H9 (cell line): ENCODE data around the gene TFF3. TPM values are rescaled to one million over a fixed set of nuclear protein-coding genes. Genes with fewer than 3 reads are reported as not detected.

Source experiments
- DNase-seq: peaks from one replicate; pipeline ENCODE4 v3.0.0-alpha.2; 2017
- H2AFZ ChIP-seq: one replicate; pipeline ENCODE4 v1.6.1; 2013; ENCODE audit warnings: mild to moderate bottlenecking, low read length, control low read depth, moderate library complexity
- H2AK5ac ChIP-seq: 2 replicates; pipeline ENCODE4 v1.6.1; 2013; ENCODE audit warnings: low read length, control low read depth, mixed read lengths; ENCODE audit not compliant: insufficient read length
- H2BK120ac ChIP-seq: one replicate; pipeline ENCODE4 v1.6.1; 2013; ENCODE audit warnings: low read depth, mild to moderate bottlenecking, low read length, control low read depth, inconsistent platforms; ENCODE audit not compliant: poor library complexity, severe bottlenecking
- H2BK12ac ChIP-seq: 2 replicates; pipeline ENCODE4 v1.6.1; 2013; ENCODE audit warnings: low read length, control low read depth, mixed read lengths, low read depth; ENCODE audit not compliant: insufficient read length
- H2BK15ac ChIP-seq: 2 replicates; pipeline ENCODE4 v1.6.1; 2013; ENCODE audit warnings: low read depth, low read length, control low read depth
- H2BK20ac ChIP-seq: one replicate; pipeline ENCODE4 v1.6.1; 2013; ENCODE audit warnings: low read depth, mild to moderate bottlenecking, low read length, control low read depth, inconsistent platforms; ENCODE audit not compliant: poor library complexity, severe bottlenecking
- H2BK5ac ChIP-seq: 2 replicates; pipeline ENCODE4 v1.6.1; 2013; ENCODE audit warnings: low read length, control low read depth, mixed read lengths; ENCODE audit not compliant: insufficient read length
- H3K14ac ChIP-seq: 2 replicates; pipeline ENCODE4 v1.6.1; 2013; ENCODE audit warnings: low read length, control low read depth; ENCODE audit not compliant: insufficient read depth
- H3K18ac ChIP-seq: 2 replicates; pipeline ENCODE4 v1.6.1; 2013; ENCODE audit warnings: low read depth, mild to moderate bottlenecking, mixed read lengths, low read length, control low read depth; ENCODE audit not compliant: insufficient read length
- H3K23ac ChIP-seq: 2 replicates; pipeline ENCODE4 v1.6.1; 2013; ENCODE audit warnings: low read length, control low read depth, mixed read lengths, low read depth; ENCODE audit not compliant: insufficient read length
- H3K23me2 ChIP-seq: 2 replicates; pipeline ENCODE4 v1.6.1; 2013; ENCODE audit warnings: low read depth, mild to moderate bottlenecking, mixed read lengths, low read length, control low read depth; ENCODE audit not compliant: insufficient read length, poor library complexity, severe bottlenecking
- H3K27ac ChIP-seq: 2 replicates; pipeline ENCODE4 v1.5.1; 2013; ENCODE audit warnings: low read length, control low read depth, mixed read lengths, low read depth; ENCODE audit not compliant: insufficient read length
- H3K27me3 ChIP-seq: 2 replicates; pipeline ENCODE4 v1.6.1; 2013; ENCODE audit warnings: low read length, control low read depth, inconsistent platforms; ENCODE audit not compliant: insufficient read depth
- H3K4ac ChIP-seq: 2 replicates; pipeline ENCODE4 v1.6.1; 2013; ENCODE audit warnings: low read depth, mild to moderate bottlenecking, control low read depth, inconsistent platforms, low read length, moderate library complexity
- H3K4me1 ChIP-seq: 2 replicates; pipeline ENCODE4 v1.6.1; 2013; ENCODE audit warnings: low read length, control low read depth, inconsistent platforms; ENCODE audit not compliant: insufficient read depth
- H3K4me2 ChIP-seq: 2 replicates; pipeline ENCODE4 v1.6.1; 2013; ENCODE audit warnings: low read length, control low read depth, mixed read lengths; ENCODE audit not compliant: insufficient read length, insufficient read depth
- H3K56ac ChIP-seq: 2 replicates; pipeline ENCODE4 v1.6.1; 2013; ENCODE audit warnings: low read depth, mild to moderate bottlenecking, mixed read lengths, low read length, control low read depth; ENCODE audit not compliant: insufficient read length
- H3K79me1 ChIP-seq: 2 replicates; pipeline ENCODE4 v1.6.1; 2013; ENCODE audit warnings: low read depth, mild to moderate bottlenecking, moderate library complexity, low read length, control low read depth, inconsistent platforms; ENCODE audit not compliant: insufficient read depth, poor library complexity, severe bottlenecking
- H3K79me2 ChIP-seq: 2 replicates; pipeline ENCODE4 v1.6.1; 2013; ENCODE audit warnings: low read length, control low read depth, inconsistent platforms; ENCODE audit not compliant: insufficient read depth
- H3K9ac ChIP-seq: 2 replicates; pipeline ENCODE4 v1.6.1; 2013; ENCODE audit warnings: low read length, control low read depth, mixed read lengths; ENCODE audit not compliant: insufficient read length; ENCODE audit errors: extremely low read depth
- H3K9me3 ChIP-seq: one replicate; pipeline ENCODE4 v1.6.1; 2013; ENCODE audit warnings: low read depth, low read length, inconsistent platforms; ENCODE audit not compliant: control insufficient read depth
- H3T11ph ChIP-seq: one replicate; pipeline ENCODE4 v1.6.1; 2013; ENCODE audit warnings: mild to moderate bottlenecking, low read length, control low read depth, inconsistent platforms
- H4K20me1 ChIP-seq: one replicate; pipeline ENCODE4 v1.6.1; 2013; ENCODE audit not compliant: control insufficient read depth, insufficient read length, insufficient read depth
- H4K5ac ChIP-seq: 2 replicates; pipeline ENCODE4 v1.6.1; 2013; ENCODE audit warnings: low read depth, mild to moderate bottlenecking, mixed read lengths, low read length, control low read depth; ENCODE audit not compliant: insufficient read length
- H4K8ac ChIP-seq: replicated peaks from 2 replicates; pipeline ENCODE4 v1.6.1; 2013; ENCODE audit warnings: low read length, control low read depth, mixed read lengths, low read depth; ENCODE audit not compliant: insufficient read length
- H4K91ac ChIP-seq: 2 replicates; pipeline ENCODE4 v1.6.1; 2013; ENCODE audit warnings: low read depth, mild to moderate bottlenecking, moderate library complexity, mixed read lengths, low read length, control low read depth; ENCODE audit not compliant: insufficient read length
- H3K27ac Mint-ChIP-seq, 3 experiments: 2 replicates in 2 of 3; 3 replicates in 1 of 3; pipeline ENCODE4 v1.8.0; 2020 to 2021; ENCODE audit warnings: mixed read lengths in 3 of 3, mild to moderate bottlenecking in 1 of 3, moderate library complexity in 1 of 3
- H3K27me3 Mint-ChIP-seq: 2 replicates; pipeline ENCODE4 v1.8.0; 2021; ENCODE audit warnings: low read depth, mild to moderate bottlenecking, moderate library complexity, mixed read lengths
- H3K36me3 Mint-ChIP-seq, 3 experiments: 2 replicates in 2 of 3; 3 replicates in 1 of 3; pipeline ENCODE4 v1.8.0; 2020 to 2021; ENCODE audit warnings: low read depth in 3 of 3, mixed read lengths in 3 of 3; ENCODE audit not compliant: insufficient read depth in 1 of 3
- H3K4me1 Mint-ChIP-seq, 2 experiments: 2 replicates each; pipeline ENCODE4 v1.8.0; 2020; ENCODE audit warnings: mixed read lengths in 2 of 2
- H3K4me3 Mint-ChIP-seq, 2 experiments: 2 replicates in 1 of 2; 3 replicates in 1 of 2; pipeline ENCODE4 v1.8.0; 2020 to 2021; ENCODE audit warnings: mild to moderate bottlenecking in 2 of 2, mixed read lengths in 2 of 2, moderate library complexity in 1 of 2
- H3K9me3 Mint-ChIP-seq, 2 experiments: 2 replicates in 1 of 2; 3 replicates in 1 of 2; pipeline ENCODE4 v1.8.0; 2020; ENCODE audit warnings: mild to moderate bottlenecking in 2 of 2, mixed read lengths in 2 of 2, moderate library complexity in 1 of 2
- WGBS: extraction: QIAGEN DNeasy Blood & Tissue Kit; methylation state at CpG from one replicate; pipeline ENCODE4 v1.1.7; 2013; ENCODE audit warnings: missing lambda C conversion rate, low lambda C conversion rate, mixed read lengths; ENCODE audit not compliant: insufficient read length; ENCODE audit errors: extremely low coverage; 5-methylcytosine and 5-hydroxymethylcytosine counted together
- total RNA-seq: library from RNA; stranded (reverse); gene quantifications from 2 replicates; pipeline ENCODE4 v1.2.1, GENCODE V29; 2021
- TF ChIP-seq, protein P1 (sequence below): fragments of 200-600 bp; sonication (generic); conservative IDR thresholded peaks from 3 replicates; pipeline ENCODE4 v1.8.0; 2021; ENCODE audit warnings: antibody characterized with exemption, mild to moderate bottlenecking

TFF3 gene
- total RNA-seq, 1 experiment from 2014 or later = 1.5 TPM

DNA sequence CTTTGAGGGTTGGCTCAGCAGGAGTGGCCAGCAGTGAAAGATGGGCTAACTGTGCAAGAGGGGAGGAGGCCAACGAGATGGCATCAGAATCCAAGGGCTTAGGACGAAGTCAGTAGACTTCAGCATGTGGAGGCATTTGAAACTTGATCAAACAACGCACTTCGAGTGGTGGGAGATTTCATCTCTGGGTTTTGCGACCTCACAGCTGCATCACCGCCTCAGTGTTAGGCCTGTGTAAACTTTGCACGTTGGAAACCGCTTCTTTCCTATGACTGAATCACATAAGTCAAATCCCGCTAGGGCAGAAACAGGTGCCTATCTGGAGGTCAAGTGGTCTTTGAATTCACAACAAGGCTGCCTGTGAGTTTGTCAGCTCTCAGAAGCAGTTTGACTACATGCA is 17.8 kb downstream of the TFF3 start:
- no peaks in the 10 kb centered on the region for H3K79me1 ChIP-seq
- H3K23me2 ChIP-seq = no peaks in the 10 kb centered on the region
- H3K4ac ChIP-seq = no peak overlapping the region
- H2BK120ac ChIP-seq = no peak overlapping the region
- H3K14ac ChIP-seq = no peak overlapping the region
- H2AFZ ChIP-seq = no peak overlapping the region
- H2BK5ac ChIP-seq = no peak overlapping the region
- Mint-ChIP-seq H3K27ac (no peak overlapping the region), H3K9me3 (no peaks in the 10 kb centered on the region), H3K27me3 (peaks cover 6% of the 10 kb centered on the region), H3K4me3 (no peak overlapping the region), H3K4me1 (peaks cover 16 to 20% of the 10 kb centered on the region in 2 experiments), H3K36me3 (no peaks in the 10 kb centered on the region)
- H2AK5ac ChIP-seq = no peak overlapping the region
- no CpG with 5 or more reads among the region's 9 CpGs for whole genome bisulfite sequencing
- no peak overlapping the region for H2BK20ac ChIP-seq
- H3K9me3 ChIP-seq = no peaks in the 10 kb centered on the region
- H3K18ac ChIP-seq = no peak overlapping the region
- H4K20me1 ChIP-seq = no peaks in the 10 kb centered on the region
- no peak overlapping the region for H4K5ac ChIP-seq
- no peaks in the 10 kb centered on the region for H3K27me3 ChIP-seq
- H2BK12ac ChIP-seq = no peak overlapping the region
- TF ChIP-seq, protein P1, sequence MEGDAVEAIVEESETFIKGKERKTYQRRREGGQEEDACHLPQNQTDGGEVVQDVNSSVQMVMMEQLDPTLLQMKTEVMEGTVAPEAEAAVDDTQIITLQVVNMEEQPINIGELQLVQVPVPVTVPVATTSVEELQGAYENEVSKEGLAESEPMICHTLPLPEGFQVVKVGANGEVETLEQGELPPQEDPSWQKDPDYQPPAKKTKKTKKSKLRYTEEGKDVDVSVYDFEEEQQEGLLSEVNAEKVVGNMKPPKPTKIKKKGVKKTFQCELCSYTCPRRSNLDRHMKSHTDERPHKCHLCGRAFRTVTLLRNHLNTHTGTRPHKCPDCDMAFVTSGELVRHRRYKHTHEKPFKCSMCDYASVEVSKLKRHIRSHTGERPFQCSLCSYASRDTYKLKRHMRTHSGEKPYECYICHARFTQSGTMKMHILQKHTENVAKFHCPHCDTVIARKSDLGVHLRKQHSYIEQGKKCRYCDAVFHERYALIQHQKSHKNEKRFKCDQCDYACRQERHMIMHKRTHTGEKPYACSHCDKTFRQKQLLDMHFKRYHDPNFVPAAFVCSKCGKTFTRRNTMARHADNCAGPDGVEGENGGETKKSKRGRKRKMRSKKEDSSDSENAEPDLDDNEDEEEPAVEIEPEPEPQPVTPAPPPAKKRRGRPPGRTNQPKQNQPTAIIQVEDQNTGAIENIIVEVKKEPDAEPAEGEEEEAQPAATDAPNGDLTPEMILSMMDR = no peak
- no peak overlapping the region for H3K56ac ChIP-seq
- no peak overlapping the region for H3K4me2 ChIP-seq
- H3T11ph ChIP-seq = no peak overlapping the region
- no peak overlapping the region for H4K8ac ChIP-seq
- no peak overlapping the region for H4K91ac ChIP-seq
- DNase-seq = no peak
- H2BK15ac ChIP-seq = no peak overlapping the region
- no peak overlapping the region for H3K27ac ChIP-seq
- H3K4me1 ChIP-seq = no peaks in the 10 kb centered on the region
- no peak overlapping the region for H3K23ac ChIP-seq
- no peak overlapping the region for H3K9ac ChIP-seq
- H3K79me2 ChIP-seq = no peaks in the 10 kb centered on the region
